Heart left ventricle (tissue), 16 donors: ENCODE results near the gene PNLIPRP2. TPM values are rescaled to one million over a fixed set of nuclear protein-coding genes. Genes with fewer than 3 reads are reported as not detected.

Source experiments
- ATAC-seq, 4 donors: fragments of 200-7000 bp; cut with Tn5 transposase; one replicate each; pipeline ENCODE4 v1.9.1; 2020 to 2022; ENCODE audit warnings: moderate library complexity in 4 of 4, mild to moderate bottlenecking in 3 of 4, moderate number of reproducible peaks in 1 of 4
- DNase-seq, 5 donors: peaks; one replicate each; pipeline ENCODE4 v3.0.0-alpha.2; 2020
- H3K27ac ChIP-seq, 12 donors: fragments of 200-600 bp; sonication (generic) in 4 of 12; one replicate each; pipeline versions ENCODE4 v1.5.0 to v1.8.0; 2016 to 2022; ENCODE audit warnings: mild to moderate bottlenecking in 2 of 12
- H3K27me3 ChIP-seq, 9 donors: fragments of 200-600 bp; sonication (generic) in 2 of 9; one replicate each; pipeline versions ENCODE4 v1.5.1 to v1.8.0; 2016 to 2022; ENCODE audit warnings: mild to moderate bottlenecking in 3 of 9
- H3K36me3 ChIP-seq, 9 donors: fragments of 200-600 bp; sonication (generic) in 2 of 9; one replicate each; pipeline versions ENCODE4 v1.5.0 to v1.8.0; 2018 to 2022; ENCODE audit warnings: mild to moderate bottlenecking in 2 of 9
- H3K4me1 ChIP-seq, 12 donors: fragments of 200-600 bp; sonication (generic) in 4 of 12; one replicate each; pipeline versions ENCODE4 v1.5.0 to v1.8.0; 2016 to 2022; ENCODE audit warnings: mild to moderate bottlenecking in 3 of 12
- H3K4me3 ChIP-seq, 12 donors: fragments of 200-600 bp; sonication (generic) in 4 of 12; one replicate each; pipeline versions ENCODE4 v1.5.0 to v1.8.0; 2017 to 2022; ENCODE audit warnings: mild to moderate bottlenecking in 9 of 12, moderate library complexity in 4 of 12
- H3K9me3 ChIP-seq, 12 donors: fragments of 200-600 bp; sonication (generic) in 4 of 12; one replicate each; pipeline versions ENCODE4 v1.5.0 to v1.8.0; 2016 to 2022; ENCODE audit warnings: mild to moderate bottlenecking in 1 of 12
- POLR2A ChIP-seq, 2 donors: fragments of 450-650 bp; IDR thresholded peaks; one replicate each; pipeline ENCODE4 v1.6.1; 2017; ENCODE audit warnings: antibody characterized with exemption in 2 of 2, mild to moderate bottlenecking in 2 of 2, moderate library complexity in 2 of 2
- WGBS, 4 donors: extraction: QIAGEN DNeasy Blood & Tissue Kit in 2 of 4; methylation state at CpG; one replicate each; pipeline versions ENCODE4 v1.1.5 to v1.1.7; 2013 to 2018; 5-methylcytosine and 5-hydroxymethylcytosine counted together
- intact Hi-C, 10 donors: fragments of 100-400 bp; cut with DNase I; formaldehyde crosslinking; loops; one replicate each; pipeline versions ENCODE4 v1.11.1 to v1.14.2; 2022
- polyA plus RNA-seq, 2 donors: library from polyadenylated mRNA; stranded (reverse); fragments of 200-250 nt; gene quantifications; one replicate each; pipeline ENCODE4 v1.2.3, GENCODE V29; 2013
- total RNA-seq, 9 donors: library from RNA; depleted of rRNA in 2 of 9; stranded (reverse); fragments of >200 nt in 2 of 9; fragmentation: NEBNext Ultra II Directional in 3 of 9; extraction: Animal tissue kit (Norgen Biotek cat#: 25700) in 3 of 9; gene quantifications; one replicate each; pipeline versions ENCODE4 v1.1.0 to v1.2.4, GENCODE V29; 2016 to 2023
- TF ChIP-seq, protein P1 (sequence below), 12 donors: fragments of 200-600 bp; sonication (generic) in 4 of 12; IDR thresholded peaks; one replicate each; pipeline versions ENCODE4 v1.5.0 to v1.8.0; 2018 to 2022; ENCODE audit warnings: antibody characterized with exemption in 12 of 12, mild to moderate bottlenecking in 5 of 12
- donor health status: ischemic (EF 13 %, LVEDD 7.1; RV severe dilation, severe dysfunction).
- donor health status: healthy with polysubstance abuse.
- donor health status: DM: no; HTN: yes; CAD: no.
- donor health status: DM: no; HTN: no; CAD: no.
- donor health status: ischemic (EF 25% LVEDD 6.9; RV normal size, moderate dysfunction).
- donor health status: ischemic (EF 25% LVEDD 5.7; RV mildly dilated, moderate dysfunction).
- donor health status: healthy.
- donor health status: DM: yes; HTN: yes; CAD: no.
- donor health status: ischemic (EF 35%, LVEDD 5.7; RV mildly dilated, moderate dysfunction).
- donor health status: nonischemic (EF 11% LVEDD 7.7; RV severe dilation, severe dysfunction).
- donor health status: DM: yes; HTN: yes; CAD: no.
- donor health status: PGD.
- donor health status: ischemic (EF 29% LVEDD 5.4; RV normal size, mild dysfunction).
- donor health status: nonischemic (EF 23%, LVEDD 6.1; RV moderate dilation, normal function).

The PNLIPRP2 gene
- total and polyA plus RNA-seq, 11 donors = 0.04 to 0.27 TPM; not detected in 9

DNA sequence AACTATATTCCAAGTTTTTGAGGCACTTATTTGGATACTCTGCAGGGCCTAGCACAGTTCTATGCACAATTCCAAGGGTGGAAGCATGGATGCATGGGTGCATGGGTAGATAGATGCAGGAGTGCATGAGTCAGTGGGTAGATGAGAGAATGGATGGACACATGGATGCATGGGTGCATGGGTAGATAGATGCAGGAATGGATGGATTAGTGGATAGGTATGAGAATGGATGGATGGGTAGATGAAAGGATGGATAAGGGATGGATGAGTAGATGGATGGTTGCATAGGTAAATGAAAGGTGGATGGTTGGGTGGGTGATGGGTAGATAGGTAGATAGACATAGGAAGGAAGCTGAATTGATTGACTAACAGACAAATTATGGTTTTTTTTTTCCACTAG lies 15.6 kb downstream of the PNLIPRP2 start:
- H3K27me3 ChIP-seq = peaks cover 0 to 7% (median 0%) of the 10 kb centered on the region in 9 donors
- no peak overlapping the region for H3K27ac ChIP-seq
- no peaks in the 10 kb centered on the region for H3K4me1 ChIP-seq
- DNase-seq = no peak
- H3K36me3 ChIP-seq = no peaks in the 10 kb centered on the region
- peaks cover 0 to 16% (median 0%) of the 10 kb centered on the region in 12 donors for H3K9me3 ChIP-seq
- intact Hi-C loops = no loop called here
- ATAC-seq = no peak
- no peak for TF ChIP-seq POLR2A (IDR thresholded peaks at IDR 0.05)
- TF ChIP-seq, protein P1, sequence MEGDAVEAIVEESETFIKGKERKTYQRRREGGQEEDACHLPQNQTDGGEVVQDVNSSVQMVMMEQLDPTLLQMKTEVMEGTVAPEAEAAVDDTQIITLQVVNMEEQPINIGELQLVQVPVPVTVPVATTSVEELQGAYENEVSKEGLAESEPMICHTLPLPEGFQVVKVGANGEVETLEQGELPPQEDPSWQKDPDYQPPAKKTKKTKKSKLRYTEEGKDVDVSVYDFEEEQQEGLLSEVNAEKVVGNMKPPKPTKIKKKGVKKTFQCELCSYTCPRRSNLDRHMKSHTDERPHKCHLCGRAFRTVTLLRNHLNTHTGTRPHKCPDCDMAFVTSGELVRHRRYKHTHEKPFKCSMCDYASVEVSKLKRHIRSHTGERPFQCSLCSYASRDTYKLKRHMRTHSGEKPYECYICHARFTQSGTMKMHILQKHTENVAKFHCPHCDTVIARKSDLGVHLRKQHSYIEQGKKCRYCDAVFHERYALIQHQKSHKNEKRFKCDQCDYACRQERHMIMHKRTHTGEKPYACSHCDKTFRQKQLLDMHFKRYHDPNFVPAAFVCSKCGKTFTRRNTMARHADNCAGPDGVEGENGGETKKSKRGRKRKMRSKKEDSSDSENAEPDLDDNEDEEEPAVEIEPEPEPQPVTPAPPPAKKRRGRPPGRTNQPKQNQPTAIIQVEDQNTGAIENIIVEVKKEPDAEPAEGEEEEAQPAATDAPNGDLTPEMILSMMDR (IDR thresholded peaks at IDR 0.05) = no peak
- H3K4me3 ChIP-seq = no peak overlapping the region

DNA sequence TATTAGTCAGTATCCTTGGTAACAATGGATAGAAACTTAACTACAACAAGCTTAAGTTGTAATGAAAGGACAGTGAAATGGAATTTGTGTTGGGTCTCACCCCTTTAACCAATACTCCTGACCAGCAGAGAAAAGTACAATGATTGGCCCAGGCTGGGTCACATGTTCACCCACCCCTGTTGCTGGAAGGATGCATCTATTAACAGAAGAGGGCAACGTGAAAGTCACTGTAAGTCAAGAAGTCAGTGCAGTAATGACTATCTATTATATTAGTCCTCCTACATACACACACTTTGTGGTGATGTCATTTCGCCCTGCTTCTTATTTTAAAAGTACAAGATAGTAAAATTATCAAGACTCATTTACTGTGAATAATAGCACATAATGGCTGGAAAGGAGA lies 16.2 kb downstream of the PNLIPRP2 start:
- Histone ChIP-seq H3K9me3 (peaks cover 0 to 16% (median 0%) of the 10 kb centered on the region in 12 donors), H3K36me3 (no peaks in the 10 kb centered on the region), H3K27ac (no peak overlapping the region), H3K4me3 (no peak overlapping the region), H3K27me3 (peaks cover 0 to 7% (median 0%) of the 10 kb centered on the region in 9 donors), H3K4me1 (no peaks in the 10 kb centered on the region)
- intact Hi-C loops = no loop called here
- TF ChIP-seq, protein P1 (IDR thresholded peaks at IDR 0.05) = no peak
- TF ChIP-seq POLR2A (IDR thresholded peaks at IDR 0.05) = no peak
- DNase-seq = no peak
- WGBS, 4 donors = 34 to 42% (median 37%) methylated on average over 2 of the region's 2 CpGs
- no peak for ATAC-seq

DNA sequence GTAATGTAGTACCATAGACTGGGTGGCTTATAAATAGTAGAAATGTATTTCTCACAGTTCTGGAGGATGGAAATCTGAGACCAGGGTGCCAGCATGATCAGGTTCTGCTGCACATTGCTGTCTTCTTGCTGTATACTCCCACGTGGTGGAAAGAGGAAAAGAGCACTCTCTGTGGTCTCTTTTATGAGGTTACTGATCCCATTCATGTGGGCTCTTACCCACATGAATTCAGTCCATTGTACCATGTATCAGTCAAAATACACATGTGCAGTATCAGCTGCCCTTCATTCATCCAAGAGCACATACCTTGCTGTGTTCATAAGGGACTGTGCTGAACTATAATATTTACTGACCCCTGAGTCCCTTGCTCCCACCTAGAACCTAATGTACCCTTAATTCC lies 17.1 kb downstream of the PNLIPRP2 start:
- no peak overlapping the region for H3K27ac ChIP-seq
- DNase-seq (no peak), ATAC-seq (no peak)
- H3K27me3 ChIP-seq = peaks cover 0 to 7% (median 0%) of the 10 kb centered on the region in 9 donors
- TF ChIP-seq, protein P1 (IDR thresholded peaks at IDR 0.05) = no peak
- TF ChIP-seq POLR2A (IDR thresholded peaks at IDR 0.05) = no peak
- H3K4me3 ChIP-seq = no peak overlapping the region
- intact Hi-C loops = no loop called here
- 20 to 43% (median 27%) methylated on average over 1 of the region's 1 CpG for WGBS, 4 donors
- H3K9me3 ChIP-seq = peaks cover 0 to 16% (median 0%) of the 10 kb centered on the region in 12 donors
- no peaks in the 10 kb centered on the region for H3K36me3 ChIP-seq
- no peaks in the 10 kb centered on the region for H3K4me1 ChIP-seq

DNA sequence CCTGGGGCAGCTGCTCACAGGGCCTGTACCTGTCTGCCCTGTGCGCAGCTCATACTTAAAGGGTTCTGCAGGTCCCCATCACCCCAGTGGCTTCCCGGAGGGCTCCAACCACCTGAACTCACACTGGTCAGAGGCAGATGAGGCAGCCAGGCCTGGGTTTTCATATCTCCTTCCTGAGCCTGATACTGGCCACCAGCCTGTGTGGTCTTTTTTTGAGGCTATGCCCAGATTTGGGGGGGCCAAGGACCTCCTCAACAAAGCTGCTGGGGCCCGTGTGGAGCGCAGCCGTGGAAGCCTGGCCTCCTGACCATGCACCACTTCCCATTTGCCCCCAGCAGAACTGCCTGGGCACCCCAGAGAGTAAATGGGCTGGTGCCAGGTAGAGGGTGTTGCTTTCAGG lies 25.7 kb downstream of the PNLIPRP2 start:
- Histone ChIP-seq H3K4me3 (no peak overlapping the region), H3K4me1 (no peaks in the 10 kb centered on the region), H3K27me3 (peaks cover 0 to 9% (median 0%) of the 10 kb centered on the region in 9 donors), H3K36me3 (no peaks in the 10 kb centered on the region), H3K9me3 (peaks cover 0 to 17% (median 2%) of the 10 kb centered on the region in 12 donors), H3K27ac (no peak overlapping the region)
- intact Hi-C loops = no loop called here
- 88 to 95% (median 89%) methylated on average over 2 to 5 of the region's 5 CpGs for WGBS, 4 donors
- DNase-seq = no peak
- no peak for ATAC-seq
- TF ChIP-seq, protein P1 (IDR thresholded peaks at IDR 0.05) = no peak
- no peak for TF ChIP-seq POLR2A (IDR thresholded peaks at IDR 0.05)
